ENCODE data around the gene RHOH.

The RHOH gene

DNA sequence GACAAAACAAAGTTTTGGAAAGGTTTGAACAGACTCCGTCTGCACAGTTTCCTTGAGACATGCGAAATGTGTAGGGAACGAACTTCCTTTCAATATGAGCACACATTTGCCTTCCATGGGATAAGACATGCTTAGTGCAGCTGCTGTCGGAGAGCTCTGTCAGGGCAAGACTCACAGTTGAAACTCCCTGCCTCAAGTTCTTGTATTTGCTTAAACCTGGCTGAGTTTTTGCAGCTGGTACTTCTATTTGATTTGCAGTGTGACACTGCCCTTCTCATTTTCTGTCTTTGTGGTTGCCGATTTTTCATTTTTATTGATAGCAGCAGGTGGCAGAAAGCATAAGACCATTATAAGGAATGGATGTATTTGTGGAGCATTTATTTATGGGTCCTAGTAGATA lies 18.2 kb upstream of the RHOH start:
- TF ChIP-seq, protein P1, sequence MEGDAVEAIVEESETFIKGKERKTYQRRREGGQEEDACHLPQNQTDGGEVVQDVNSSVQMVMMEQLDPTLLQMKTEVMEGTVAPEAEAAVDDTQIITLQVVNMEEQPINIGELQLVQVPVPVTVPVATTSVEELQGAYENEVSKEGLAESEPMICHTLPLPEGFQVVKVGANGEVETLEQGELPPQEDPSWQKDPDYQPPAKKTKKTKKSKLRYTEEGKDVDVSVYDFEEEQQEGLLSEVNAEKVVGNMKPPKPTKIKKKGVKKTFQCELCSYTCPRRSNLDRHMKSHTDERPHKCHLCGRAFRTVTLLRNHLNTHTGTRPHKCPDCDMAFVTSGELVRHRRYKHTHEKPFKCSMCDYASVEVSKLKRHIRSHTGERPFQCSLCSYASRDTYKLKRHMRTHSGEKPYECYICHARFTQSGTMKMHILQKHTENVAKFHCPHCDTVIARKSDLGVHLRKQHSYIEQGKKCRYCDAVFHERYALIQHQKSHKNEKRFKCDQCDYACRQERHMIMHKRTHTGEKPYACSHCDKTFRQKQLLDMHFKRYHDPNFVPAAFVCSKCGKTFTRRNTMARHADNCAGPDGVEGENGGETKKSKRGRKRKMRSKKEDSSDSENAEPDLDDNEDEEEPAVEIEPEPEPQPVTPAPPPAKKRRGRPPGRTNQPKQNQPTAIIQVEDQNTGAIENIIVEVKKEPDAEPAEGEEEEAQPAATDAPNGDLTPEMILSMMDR (conservative IDR thresholded peaks at IDR 0.05; ENCODE audit: low read depth, low read length) = no peak
- Histone ChIP-seq H2AFZ (ENCODE audit: low read depth) (no peak overlapping the region), H3K4me3 (IDR thresholded peaks at IDR 0.05; ENCODE audit: insufficient read depth, low read depth, low read length) (no peak overlapping the region), H4K20me1 (ENCODE audit: insufficient read depth) (no peaks in the 10 kb centered on the region), H3K36me3 (ENCODE audit: insufficient read depth) (no peaks in the 10 kb centered on the region), H3K9ac (no peak overlapping the region), H3K79me2 (ENCODE audit: insufficient read depth, low read depth) (no peaks in the 10 kb centered on the region), H3K27me3 (ENCODE audit: insufficient read depth, low read depth) (no peaks in the 10 kb centered on the region), H3K27ac (no peak overlapping the region), H3K4me1 (ENCODE audit: low read depth, poor library complexity, severe bottlenecking) (peaks cover 5% of the 10 kb centered on the region), H3K4me2 (no peak overlapping the region)

- Histone ChIP-seq H3K27ac (no peak overlapping the region), H3K27me3 (ENCODE audit: insufficient read depth, low read depth) (no peaks in the 10 kb centered on the region)
Observed at GRCh38 chr4:40179360-40179759, 17.5 kb upstream of the RHOH start.

GRCh38 chr4:40180356-40180755 lies 16.5 kb upstream of the RHOH start:
- H3K4me2 ChIP-seq = no peak overlapping the region
- H3K27ac ChIP-seq = no peak overlapping the region
- no peak overlapping the region for H3K9ac ChIP-seq
- H3K4me1 ChIP-seq (ENCODE audit: low read depth, poor library complexity, severe bottlenecking) = peaks cover 13% of the 10 kb centered on the region
- H2AFZ ChIP-seq (ENCODE audit: low read depth) = no peak overlapping the region
- TF ChIP-seq, protein P1 (conservative IDR thresholded peaks at IDR 0.05; ENCODE audit: low read depth, low read length) = no peak
- H3K4me3 ChIP-seq (IDR thresholded peaks at IDR 0.05; ENCODE audit: insufficient read depth, low read depth, low read length) = no peak overlapping the region
- H3K36me3 ChIP-seq (ENCODE audit: insufficient read depth) = no peaks in the 10 kb centered on the region
- H3K79me2 ChIP-seq (ENCODE audit: insufficient read depth, low read depth) = no peaks in the 10 kb centered on the region
- no peaks in the 10 kb centered on the region for H3K27me3 ChIP-seq (ENCODE audit: insufficient read depth, low read depth)
- H4K20me1 ChIP-seq (ENCODE audit: insufficient read depth) = no peaks in the 10 kb centered on the region

More at GRCh38 chr4:40179360-40179759, 17.5 kb upstream of the RHOH start:
- Histone ChIP-seq H3K36me3 (ENCODE audit: insufficient read depth) (no peaks in the 10 kb centered on the region), H3K79me2 (ENCODE audit: insufficient read depth, low read depth) (no peaks in the 10 kb centered on the region), H3K4me2 (no peak overlapping the region), H2AFZ (ENCODE audit: low read depth) (no peak overlapping the region), H3K4me1 (ENCODE audit: low read depth, poor library complexity, severe bottlenecking) (peaks cover 11% of the 10 kb centered on the region), H4K20me1 (ENCODE audit: insufficient read depth) (no peaks in the 10 kb centered on the region), H3K4me3 (IDR thresholded peaks at IDR 0.05; ENCODE audit: insufficient read depth, low read depth, low read length) (no peak overlapping the region), H3K9ac (no peak overlapping the region)
- TF ChIP-seq, protein P1 (conservative IDR thresholded peaks at IDR 0.05; ENCODE audit: low read depth, low read length) = no peak

- Histone ChIP-seq H4K20me1 (ENCODE audit: insufficient read depth) (no peaks in the 10 kb centered on the region), H3K4me3 (IDR thresholded peaks at IDR 0.05; ENCODE audit: insufficient read depth, low read depth, low read length) (no peak overlapping the region), H3K9ac (no peak overlapping the region), H3K4me1 (ENCODE audit: low read depth, poor library complexity, severe bottlenecking) (peaks cover 13% of the 10 kb centered on the region), H3K79me2 (ENCODE audit: insufficient read depth, low read depth) (no peaks in the 10 kb centered on the region), H3K27me3 (ENCODE audit: insufficient read depth, low read depth) (no peaks in the 10 kb centered on the region), H3K27ac (no peak overlapping the region), H3K36me3 (ENCODE audit: insufficient read depth) (no peaks in the 10 kb centered on the region), H3K4me2 (no peak overlapping the region), H2AFZ (ENCODE audit: low read depth) (no peak overlapping the region)
- TF ChIP-seq, protein P1 (conservative IDR thresholded peaks at IDR 0.05; ENCODE audit: low read depth, low read length) = no peak
Observed at GRCh38 chr4:40182001-40182400, 14.8 kb upstream of the RHOH start.

Data from KMS-11 (cell line).